Measurements from ENCODE around the gene TPPP2.

- TF ChIP-seq CTCF (IDR thresholded peaks at IDR 0.05) (no peak), SIN3A (IDR thresholded peaks at IDR 0.05; ENCODE audit: borderline replicate concordance, insufficient read depth, low read depth, low read length) (no peak)
Measured at GRCh38 chr14:21074398-21075272, 44.6 kb downstream of the TPPP2 start.
